ENCODE measurements around the gene METTL22.

The METTL22 gene

GRCh38 chr16:8621572-8622314, at the start of gene METTL22:
Gene METTL22 (plus strand): TSS chr16:8621698. CDS start chr16:8625666, 3,968 bp downstream.
- peaks cover 18% of the 10 kb centered on the region for H3K27me3 Mint-ChIP-seq
- H3K4me3 Mint-ChIP-seq, result peak within 1 kb of the TSS; percentile 91
- peaks cover 36% of the 10 kb centered on the region for H3K4me1 Mint-ChIP-seq
- H3K9me3 Mint-ChIP-seq, result no peaks in the 10 kb centered on the region
- ATAC-seq, result peak; percentile 95
- H3K27ac Mint-ChIP-seq, result peak within 1 kb of the TSS; percentile 91
- H3K36me3 Mint-ChIP-seq, result peaks cover 14% of the 10 kb centered on the region

GRCh38 chr16:8572063-8572918, 49.2 kb upstream of the METTL22 start:
- Mint-ChIP-seq H3K9me3 (no peaks in the 10 kb centered on the region), H3K36me3 (no peaks in the 10 kb centered on the region), H3K27me3 (peaks cover 64% of the 10 kb centered on the region), H3K4me1 (no peaks in the 10 kb centered on the region), H3K27ac (no peak overlapping the region), H3K4me3 (no peak overlapping the region)
- no peak for ATAC-seq

- no peak overlapping the region for H3K4me3 Mint-ChIP-seq
- no peak for ATAC-seq
- no peak overlapping the region for H3K27ac Mint-ChIP-seq
- H3K27me3 Mint-ChIP-seq, result peaks cover 72% of the 10 kb centered on the region
- H3K9me3 Mint-ChIP-seq, result no peaks in the 10 kb centered on the region
- no peaks in the 10 kb centered on the region for H3K36me3 Mint-ChIP-seq
- no peaks in the 10 kb centered on the region for H3K4me1 Mint-ChIP-seq
Observed at GRCh38 chr16:8572919-8573724, 48.4 kb upstream of the METTL22 start.

- H3K27me3 Mint-ChIP-seq, result peaks cover 66% of the 10 kb centered on the region
- H3K4me1 Mint-ChIP-seq, result no peaks in the 10 kb centered on the region
- no peaks in the 10 kb centered on the region for H3K9me3 Mint-ChIP-seq
- no peak overlapping the region for H3K4me3 Mint-ChIP-seq
- H3K27ac Mint-ChIP-seq, result no peak overlapping the region
- H3K36me3 Mint-ChIP-seq, result no peaks in the 10 kb centered on the region
- ATAC-seq, result no peak
Observed at GRCh38 chr16:8575399-8575798, 46.1 kb upstream of the METTL22 start.

GRCh38 chr16:8576141-8577004, 45.1 kb upstream of the METTL22 start:
- Mint-ChIP-seq H3K27me3 (peaks cover 63% of the 10 kb centered on the region), H3K4me3 (no peak overlapping the region), H3K4me1 (no peaks in the 10 kb centered on the region), H3K36me3 (no peaks in the 10 kb centered on the region), H3K9me3 (no peaks in the 10 kb centered on the region), H3K27ac (no peak overlapping the region)
- ATAC-seq, result no peak

GRCh38 chr16:8577678-8578304, 43.7 kb upstream of the METTL22 start:
- no peak overlapping the region for H3K4me3 Mint-ChIP-seq
- H3K9me3 Mint-ChIP-seq, result no peaks in the 10 kb centered on the region
- H3K4me1 Mint-ChIP-seq, result peaks cover 12% of the 10 kb centered on the region
- no peak for ATAC-seq
- no peaks in the 10 kb centered on the region for H3K36me3 Mint-ChIP-seq
- H3K27ac Mint-ChIP-seq, result no peak overlapping the region
- peaks cover 63% of the 10 kb centered on the region for H3K27me3 Mint-ChIP-seq

GRCh38 chr16:8579559-8579958, 41.9 kb upstream of the METTL22 start:
- Mint-ChIP-seq H3K9me3 (peaks cover 2% of the 10 kb centered on the region), H3K4me1 (peaks cover 14% of the 10 kb centered on the region), H3K36me3 (no peaks in the 10 kb centered on the region), H3K27ac (no peak overlapping the region), H3K4me3 (no peak overlapping the region), H3K27me3 (peaks cover 51% of the 10 kb centered on the region)
- ATAC-seq, result no peak

GRCh38 chr16:8581831-8582580, 39.5 kb upstream of the METTL22 start:
- peak; percentile 68 for ATAC-seq
- no peaks in the 10 kb centered on the region for H3K36me3 Mint-ChIP-seq
- peaks cover 14% of the 10 kb centered on the region for H3K4me1 Mint-ChIP-seq
- no peak overlapping the region for H3K4me3 Mint-ChIP-seq
- H3K27ac Mint-ChIP-seq, result no peak overlapping the region
- peaks cover 2% of the 10 kb centered on the region for H3K9me3 Mint-ChIP-seq
- H3K27me3 Mint-ChIP-seq, result peaks cover 44% of the 10 kb centered on the region

GRCh38 chr16:8583199-8583598, 38.3 kb upstream of the METTL22 start:
- Mint-ChIP-seq H3K9me3 (peaks cover 2% of the 10 kb centered on the region), H3K27me3 (peaks cover 43% of the 10 kb centered on the region), H3K36me3 (no peaks in the 10 kb centered on the region), H3K4me3 (no peak overlapping the region), H3K27ac (no peak overlapping the region), H3K4me1 (peaks cover 14% of the 10 kb centered on the region)
- ATAC-seq, result no peak

GRCh38 chr16:8583732-8584131, 37.8 kb upstream of the METTL22 start:
- no peak for ATAC-seq
- H3K27ac Mint-ChIP-seq, result no peak overlapping the region
- H3K36me3 Mint-ChIP-seq, result no peaks in the 10 kb centered on the region

GRCh38 chr16:8585041-8585440, 36.5 kb upstream of the METTL22 start:
- H3K4me3 Mint-ChIP-seq, result no peak overlapping the region
- H3K27ac Mint-ChIP-seq, result no peak overlapping the region
- H3K36me3 Mint-ChIP-seq, result no peaks in the 10 kb centered on the region
- ATAC-seq, result no peak
- H3K4me1 Mint-ChIP-seq, result peaks cover 24% of the 10 kb centered on the region
- peaks cover 34% of the 10 kb centered on the region for H3K27me3 Mint-ChIP-seq
- H3K9me3 Mint-ChIP-seq, result peaks cover 2% of the 10 kb centered on the region

More at GRCh38 chr16:8583732-8584131, 37.8 kb upstream of the METTL22 start:
- Mint-ChIP-seq H3K4me3 (no peak overlapping the region), H3K9me3 (peaks cover 2% of the 10 kb centered on the region), H3K27me3 (peaks cover 42% of the 10 kb centered on the region), H3K4me1 (peaks cover 17% of the 10 kb centered on the region)

- Mint-ChIP-seq H3K4me1 (peaks cover 24% of the 10 kb centered on the region), H3K36me3 (no peaks in the 10 kb centered on the region), H3K4me3 (no peak overlapping the region), H3K9me3 (peaks cover 2% of the 10 kb centered on the region), H3K27me3 (peaks cover 33% of the 10 kb centered on the region), H3K27ac (no peak overlapping the region)
- ATAC-seq, result no peak
Observed at GRCh38 chr16:8585857-8586256, 35.6 kb upstream of the METTL22 start.

GRCh38 chr16:8587065-8587464, 34.4 kb upstream of the METTL22 start:
- Mint-ChIP-seq H3K36me3 (no peaks in the 10 kb centered on the region), H3K9me3 (peaks cover 2% of the 10 kb centered on the region), H3K4me1 (peaks cover 19% of the 10 kb centered on the region), H3K27ac (no peak overlapping the region), H3K27me3 (peaks cover 27% of the 10 kb centered on the region), H3K4me3 (no peak overlapping the region)
- no peak for ATAC-seq
